Head of caudate nucleus (tissue), 42 donors: ENCODE results near the gene LIMCH1.

Experiments
- DNase-seq, 42 donors: peaks; one replicate each; pipeline versions ENCODE4 v3.0.0 to v3.0.0-alpha.2; 2020 to 2021; ENCODE audit warnings: mixed read lengths in 7 of 42
- intact Hi-C: fragments of 100-400 bp; cut with DNase I; formaldehyde crosslinking; loops from one replicate; pipeline ENCODE4 v1.15.0; 2022

LIMCH1 gene

GRCh38 chr4:41549478-41549877, 11.5 kb downstream of the LIMCH1 start:
- DNase-seq = no peak
- intact Hi-C loops = no loop called here

- intact Hi-C loops = no loop called here
- DNase-seq = no peak
Observed at GRCh38 chr4:41550308-41550707, 12.4 kb downstream of the LIMCH1 start.

- intact Hi-C loops = no loop called here
- no peak for DNase-seq
Observed at GRCh38 chr4:41551536-41551935, 13.6 kb downstream of the LIMCH1 start.

GRCh38 chr4:41554905-41555304, 16.9 kb downstream of the LIMCH1 start:
- intact Hi-C loops = no loop called here
- no peak for DNase-seq

GRCh38 chr4:41556526-41556925, 18.6 kb downstream of the LIMCH1 start:
- intact Hi-C loops = no loop called here
- DNase-seq = no peak

- no peak for DNase-seq
- intact Hi-C loops = no loop called here
Observed at GRCh38 chr4:41559940-41560516, 22.1 kb downstream of the LIMCH1 start.

GRCh38 chr4:41561244-41561643, 23.3 kb downstream of the LIMCH1 start:
- DNase-seq = no peak

GRCh38 chr4:41567186-41567585, 29.2 kb downstream of the LIMCH1 start:
- intact Hi-C loops = no loop called here
- DNase-seq = no peak

More at GRCh38 chr4:41561244-41561643, 23.3 kb downstream of the LIMCH1 start:
- intact Hi-C loops = no loop called here

- intact Hi-C loops = no loop called here
Observed at GRCh38 chr4:41568363-41568762, 30.4 kb downstream of the LIMCH1 start.

GRCh38 chr4:41569961-41570360, 32.0 kb downstream of the LIMCH1 start:
- intact Hi-C loops = no loop called here
- DNase-seq = no peak

More at GRCh38 chr4:41568363-41568762, 30.4 kb downstream of the LIMCH1 start:
- no peak for DNase-seq

- intact Hi-C loops = no loop called here
- DNase-seq = no peak
Observed at GRCh38 chr4:41571422-41571821, 33.5 kb downstream of the LIMCH1 start.

- DNase-seq = no peak
- intact Hi-C loops = no loop called here
Observed at GRCh38 chr4:41572516-41572915, 34.6 kb downstream of the LIMCH1 start.

GRCh38 chr4:41572956-41573355, 35.0 kb downstream of the LIMCH1 start:
- no peak for DNase-seq
- intact Hi-C loops = no loop called here

- DNase-seq = no peak
- intact Hi-C loops = no loop called here
Observed at GRCh38 chr4:41573502-41574001, 35.6 kb downstream of the LIMCH1 start.

GRCh38 chr4:41575207-41575606, 37.2 kb downstream of the LIMCH1 start:
- DNase-seq = no peak
- intact Hi-C loops = no loop called here

- intact Hi-C loops = no loop called here
- no peak for DNase-seq
Observed at GRCh38 chr4:41575665-41576064, 37.7 kb downstream of the LIMCH1 start.

- no peak for DNase-seq
- intact Hi-C loops = no loop called here
Observed at GRCh38 chr4:41579043-41579442, 41.1 kb downstream of the LIMCH1 start.

- no peak for DNase-seq
- intact Hi-C loops = no loop called here
Observed at GRCh38 chr4:41579526-41579925, 41.6 kb downstream of the LIMCH1 start.

GRCh38 chr4:41580007-41580406, 42.0 kb downstream of the LIMCH1 start:
- DNase-seq = no peak
- intact Hi-C loops = no loop called here

GRCh38 chr4:41586675-41587225, 48.8 kb downstream of the LIMCH1 start:
- no peak for DNase-seq
- intact Hi-C loops = no loop called here

GRCh38 chr4:41587286-41587685, 49.3 kb downstream of the LIMCH1 start:
- no peak for DNase-seq
- intact Hi-C loops = no loop called here
